Erythroblast (primary cell): ENCODE results near the gene GNAI1.

Experiments used
- DNase-seq, 2 experiments: peaks; one replicate each; lab custom pipeline; 2025; lab: John Stamatoyannopoulos, UW
- GATA1 ChIP-seq: IDR thresholded peaks from 2 replicates; pipeline ENCODE4 v1.6.1; 2011; ENCODE audit warnings: low read depth, mild to moderate bottlenecking, control low read depth, low read length, moderate library complexity
- POLR2A ChIP-seq: IDR thresholded peaks from 2 replicates; pipeline ENCODE4 v1.6.1; 2011; ENCODE audit warnings: mild to moderate bottlenecking, low read length

GNAI1 gene

GRCh38 chr7:80224415-80224814 lies 89.8 kb downstream of the GNAI1 start:
- peak; percentile 50 to 87 for DNase-seq
- no peak for TF ChIP-seq GATA1
- TF ChIP-seq POLR2A: no peak

GRCh38 chr7:80225361-80225760 lies 90.7 kb downstream of the GNAI1 start:
- DNase-seq: no peak
- TF ChIP-seq GATA1 (no peak), POLR2A (no peak)

- TF ChIP-seq GATA1 (no peak), POLR2A (no peak)
- no peak for DNase-seq
These were observed 92.0 kb downstream of the GNAI1 start for GRCh38 chr7:80226629-80227028.

GRCh38 chr7:80230327-80230726 lies 95.7 kb downstream of the GNAI1 start:
- DNase-seq: no peak
- TF ChIP-seq POLR2A (no peak), GATA1 (no peak)

- no peak for TF ChIP-seq GATA1
- DNase-seq: no peak
These were observed 97.1 kb downstream of the GNAI1 start for GRCh38 chr7:80231707-80232106.

GRCh38 chr7:80232979-80233724 lies 98.5 kb downstream of the GNAI1 start:
- TF ChIP-seq GATA1: no peak
- DNase-seq: no peak

GRCh38 chr7:80235334-80235733 lies 100.7 kb downstream of the GNAI1 start:
- no peak for TF ChIP-seq POLR2A
- no peak for TF ChIP-seq GATA1
- DNase-seq: peak; percentile 76 to 86

GRCh38 chr7:80236681-80237080 lies 102.0 kb downstream of the GNAI1 start:
- no peak for DNase-seq
- TF ChIP-seq POLR2A: no peak
- TF ChIP-seq GATA1: no peak

GRCh38 chr7:80240265-80241025 lies 105.8 kb downstream of the GNAI1 start:
- TF ChIP-seq GATA1 (no peak), POLR2A (no peak)
- no peak for DNase-seq

GRCh38 chr7:80241671-80242070 lies 107.0 kb downstream of the GNAI1 start:
- TF ChIP-seq POLR2A (no peak), GATA1 (no peak)

GRCh38 chr7:80243425-80243824 lies 108.8 kb downstream of the GNAI1 start:
- TF ChIP-seq POLR2A (no peak), GATA1 (no peak)
- no peak for DNase-seq

More at GRCh38 chr7:80241671-80242070, 107.0 kb downstream of the GNAI1 start:
- DNase-seq: no peak

- TF ChIP-seq GATA1 (no peak), POLR2A (no peak)
- DNase-seq: no peak
These were observed 109.7 kb downstream of the GNAI1 start for GRCh38 chr7:80244206-80244916.

GRCh38 chr7:80247144-80247543 lies 112.5 kb downstream of the GNAI1 start:
- TF ChIP-seq GATA1: no peak
- no peak for TF ChIP-seq POLR2A
- DNase-seq: no peak

GRCh38 chr7:80247891-80248290 lies 113.3 kb downstream of the GNAI1 start:
- TF ChIP-seq POLR2A (no peak), GATA1 (no peak)
- no peak for DNase-seq

- peak in 1 of 2 experiments; percentile 35 for DNase-seq
- TF ChIP-seq GATA1 (no peak), POLR2A (no peak)
These were observed 114.6 kb downstream of the GNAI1 start for GRCh38 chr7:80249184-80249583.
